ENCODE results near the gene ROR1.

ROR1 gene

GRCh38 chr1:63784489-63785390 is 10.9 kb downstream of the ROR1 start:
- ChIA-PET POLR2A (interaction anchor here (1.0 kb wide), 1 partner anchor 10 kb away, joined by 3 read pairs; no protein-coding TSS in a partner anchor), CTCF (interaction anchor here (0.6 kb wide), 1 partner anchor 28 kb away, joined by 3 read pairs; no protein-coding TSS in a partner anchor)
- Histone ChIP-seq H3K27ac (ENCODE audit: extremely low read depth, low read depth, low read length) (no peak overlapping the region), H3K36me3 (ENCODE audit: control insufficient read depth in 2 of 2, insufficient read depth in 1 of 2, low read length in 2 of 2) (no peaks in the 10 kb centered on the region), H3K4me1 (ENCODE audit: control insufficient read depth, insufficient read depth, low read length) (peaks cover 16% of the 10 kb centered on the region), H3K9me3 (ENCODE audit: control insufficient read depth, insufficient read depth, low read depth, low read length) (no peaks in the 10 kb centered on the region), H3K4me3 (ENCODE audit: low read depth, low read length) (no peak overlapping the region)
- TF ChIP-seq ZNF544 (tag by site-specific recombination; IDR thresholded peaks at IDR 0.05) (no peak), ZNF501 (tag by site-specific recombination; IDR thresholded peaks at IDR 0.05) (peak; percentile 32; the same call in 1 of the 2 replicates), TRIM28 (IDR thresholded peaks at IDR 0.05; ENCODE audit: borderline replicate concordance, low read length) (peak; percentile 68; the same call in 1 of the 2 replicates), PRDM6 (tag by site-specific recombination; IDR thresholded peaks at IDR 0.05) (peak; percentile 96), MEIS1 (CRISPR knock-in tag; IDR thresholded peaks at IDR 0.05; ENCODE audit: borderline replicate concordance) (no peak), ZNF335 (tag by site-specific recombination; conservative IDR thresholded peaks at IDR 0.05) (peak; percentile 31; the same call in 1 of the 2 replicates), ZXDB (tag by site-specific recombination; IDR thresholded peaks at IDR 0.05) (peak; percentile 24; the same call in 1 of the 2 replicates), YY2 (tag by site-specific recombination; IDR thresholded peaks at IDR 0.05) (0 out of 2 replicates have a peak, but pooled peaks have one; percentile 29), BCL11A (tag by site-specific recombination; IDR thresholded peaks at IDR 0.05; ENCODE audit: low read depth) (no peak), ZNF211 (tag by site-specific recombination; IDR thresholded peaks at IDR 0.05; ENCODE audit: low read depth) (no peak), SP7 (tag by site-specific recombination; IDR thresholded peaks at IDR 0.05) (peak; percentile 87), ZEB2 (tag by site-specific recombination; IDR thresholded peaks at IDR 0.05) (0 out of 2 replicates have a peak, but pooled peaks have one; percentile 33), ZNF114 (tag by site-specific recombination; IDR thresholded peaks at IDR 0.05) (no peak), ZNF518A (tag by site-specific recombination; conservative IDR thresholded peaks at IDR 0.05; ENCODE audit: low read depth) (0 out of 2 replicates have a peak, but pooled peaks have one; percentile 4), GFI1B (tag by site-specific recombination; IDR thresholded peaks at IDR 0.05) (no peak), ZNF433 (tag by site-specific recombination; IDR thresholded peaks at IDR 0.05; ENCODE audit: low read depth) (no peak), TCF7L2 (IDR thresholded peaks at IDR 0.05; ENCODE audit: borderline replicate concordance, low read depth, low read length) (peak; percentile 73; the same call in 1 of the 2 replicates)
- TF ChIP-seq, protein P1, sequence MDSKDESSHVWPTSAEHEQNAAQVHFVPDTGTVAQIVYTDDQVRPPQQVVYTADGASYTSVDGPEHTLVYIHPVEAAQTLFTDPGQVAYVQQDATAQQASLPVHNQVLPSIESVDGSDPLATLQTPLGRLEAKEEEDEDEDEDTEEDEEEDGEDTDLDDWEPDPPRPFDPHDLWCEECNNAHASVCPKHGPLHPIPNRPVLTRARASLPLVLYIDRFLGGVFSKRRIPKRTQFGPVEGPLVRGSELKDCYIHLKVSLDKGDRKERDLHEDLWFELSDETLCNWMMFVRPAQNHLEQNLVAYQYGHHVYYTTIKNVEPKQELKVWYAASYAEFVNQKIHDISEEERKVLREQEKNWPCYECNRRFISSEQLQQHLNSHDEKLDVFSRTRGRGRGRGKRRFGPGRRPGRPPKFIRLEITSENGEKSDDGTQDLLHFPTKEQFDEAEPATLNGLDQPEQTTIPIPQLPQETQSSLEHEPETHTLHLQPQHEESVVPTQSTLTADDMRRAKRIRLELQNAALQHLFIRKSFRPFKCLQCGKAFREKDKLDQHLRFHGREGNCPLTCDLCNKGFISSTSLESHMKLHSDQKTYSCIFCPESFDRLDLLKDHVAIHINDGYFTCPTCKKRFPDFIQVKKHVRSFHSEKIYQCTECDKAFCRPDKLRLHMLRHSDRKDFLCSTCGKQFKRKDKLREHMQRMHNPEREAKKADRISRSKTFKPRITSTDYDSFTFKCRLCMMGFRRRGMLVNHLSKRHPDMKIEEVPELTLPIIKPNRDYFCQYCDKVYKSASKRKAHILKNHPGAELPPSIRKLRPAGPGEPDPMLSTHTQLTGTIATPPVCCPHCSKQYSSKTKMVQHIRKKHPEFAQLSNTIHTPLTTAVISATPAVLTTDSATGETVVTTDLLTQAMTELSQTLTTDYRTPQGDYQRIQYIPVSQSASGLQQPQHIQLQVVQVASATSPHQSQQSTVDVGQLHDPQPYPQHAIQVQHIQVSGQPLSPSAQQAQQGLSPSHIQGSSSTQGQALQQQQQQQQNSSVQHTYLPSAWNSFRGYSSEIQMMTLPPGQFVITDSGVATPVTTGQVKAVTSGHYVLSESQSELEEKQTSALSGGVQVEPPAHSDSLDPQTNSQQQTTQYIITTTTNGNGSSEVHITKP (tag by site-specific recombination; IDR thresholded peaks at IDR 0.05) = peak; percentile 79
- TF ChIP-seq, protein P2, sequence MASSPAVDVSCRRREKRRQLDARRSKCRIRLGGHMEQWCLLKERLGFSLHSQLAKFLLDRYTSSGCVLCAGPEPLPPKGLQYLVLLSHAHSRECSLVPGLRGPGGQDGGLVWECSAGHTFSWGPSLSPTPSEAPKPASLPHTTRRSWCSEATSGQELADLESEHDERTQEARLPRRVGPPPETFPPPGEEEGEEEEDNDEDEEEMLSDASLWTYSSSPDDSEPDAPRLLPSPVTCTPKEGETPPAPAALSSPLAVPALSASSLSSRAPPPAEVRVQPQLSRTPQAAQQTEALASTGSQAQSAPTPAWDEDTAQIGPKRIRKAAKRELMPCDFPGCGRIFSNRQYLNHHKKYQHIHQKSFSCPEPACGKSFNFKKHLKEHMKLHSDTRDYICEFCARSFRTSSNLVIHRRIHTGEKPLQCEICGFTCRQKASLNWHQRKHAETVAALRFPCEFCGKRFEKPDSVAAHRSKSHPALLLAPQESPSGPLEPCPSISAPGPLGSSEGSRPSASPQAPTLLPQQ (tag by site-specific recombination; IDR thresholded peaks at IDR 0.05) = 0 out of 2 replicates have a peak, but pooled peaks have one; percentile 60
- TF ChIP-seq, protein P3, sequence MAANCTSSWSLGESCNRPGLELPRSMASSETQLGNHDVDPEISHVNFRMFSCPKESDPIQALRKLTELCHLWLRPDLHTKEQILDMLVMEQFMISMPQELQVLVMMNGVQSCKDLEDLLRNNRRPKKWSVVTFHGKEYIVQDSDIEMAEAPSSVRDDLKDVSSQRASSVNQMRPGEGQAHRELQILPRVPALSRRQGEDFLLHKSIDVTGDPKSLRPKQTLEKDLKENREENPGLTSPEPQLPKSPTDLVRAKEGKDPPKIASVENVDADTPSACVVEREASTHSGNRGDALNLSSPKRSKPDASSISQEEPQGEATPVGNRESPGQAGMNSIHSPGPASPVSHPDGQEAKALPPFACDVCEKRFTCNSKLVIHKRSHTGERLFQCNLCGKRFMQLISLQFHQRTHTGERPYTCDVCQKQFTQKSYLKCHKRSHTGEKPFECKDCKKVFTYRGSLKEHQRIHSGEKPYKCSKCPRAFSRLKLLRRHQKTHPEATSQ (tag by site-specific recombination; IDR thresholded peaks at IDR 0.05) = no peak

Measured in HEK293 (cell line).